Left renal pelvis (tissue), 4 donors: ENCODE results near the gene EVI5. TPM values are rescaled to one million over a fixed set of nuclear protein-coding genes. Genes with fewer than 3 reads are reported as not detected.

ENCODE experiments used
- DNase-seq, 4 donors: peaks; one replicate each; pipeline ENCODE4 v3.0.0-alpha.2; 2013; ENCODE audit warnings: low read depth in 4 of 4, low spot score in 3 of 4
- polyA plus RNA-seq, 4 donors: library from polyadenylated mRNA; unstranded; fragments of 120-200 nt; gene quantifications; one replicate each; pipeline ENCODE4 v1.2.1, GENCODE V29; 2013; ENCODE audit not compliant: insufficient read length in 4 of 4

Gene EVI5
- polyA plus RNA-seq: 10 to 100 TPM; 18.1 to 24.0 (median 21.5) TPM

DNA sequence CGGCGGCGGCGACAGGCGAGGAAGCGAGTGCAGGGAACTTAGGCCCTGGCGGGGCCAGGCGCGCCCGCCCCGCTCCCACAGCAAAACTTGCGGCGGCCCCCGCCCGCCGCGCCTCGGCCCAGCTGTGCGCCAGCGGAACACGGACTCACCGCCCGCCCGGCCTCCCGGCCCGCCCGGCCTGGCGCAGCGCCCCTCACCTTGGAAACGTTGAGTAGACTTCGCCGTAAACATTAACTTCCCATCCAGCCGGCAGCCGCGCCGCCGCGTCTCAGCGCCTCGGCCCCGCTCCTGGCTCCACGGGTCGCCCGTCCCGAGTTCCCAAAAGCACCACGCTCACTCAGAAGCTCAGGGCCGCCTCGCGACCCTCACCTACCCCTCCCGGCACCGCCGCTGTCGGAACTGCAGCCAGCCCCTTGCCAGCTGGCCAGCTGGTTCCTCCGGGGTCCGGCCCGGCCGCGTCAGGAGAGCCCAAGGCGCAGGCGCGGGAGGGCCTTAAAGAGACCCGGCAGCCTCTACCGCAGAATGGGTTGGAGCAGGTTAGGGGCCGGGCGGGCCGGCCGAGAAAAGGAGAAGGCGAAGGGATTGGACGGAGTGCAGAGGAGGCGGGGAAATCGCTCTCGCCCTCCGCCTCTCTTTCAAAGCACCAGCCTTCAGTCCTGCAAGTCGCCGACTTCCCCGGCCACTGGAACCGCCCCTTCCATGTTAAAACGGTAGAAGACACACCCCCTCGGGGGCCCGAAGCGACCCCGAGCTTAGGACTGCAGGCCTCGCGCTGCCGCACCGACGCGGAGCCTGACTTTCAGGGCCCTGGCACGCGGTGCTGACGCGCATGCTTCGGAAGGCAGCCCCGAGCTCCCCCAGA, at the start of gene EVI5:
EVI5 (minus strand) TSS at position 470 of the 862 bp plus-strand sequence. CDS start 48,562 bp downstream, outside the sequence.
- DNase-seq: peak; percentile 91 to 95 (median 92)

DNA sequence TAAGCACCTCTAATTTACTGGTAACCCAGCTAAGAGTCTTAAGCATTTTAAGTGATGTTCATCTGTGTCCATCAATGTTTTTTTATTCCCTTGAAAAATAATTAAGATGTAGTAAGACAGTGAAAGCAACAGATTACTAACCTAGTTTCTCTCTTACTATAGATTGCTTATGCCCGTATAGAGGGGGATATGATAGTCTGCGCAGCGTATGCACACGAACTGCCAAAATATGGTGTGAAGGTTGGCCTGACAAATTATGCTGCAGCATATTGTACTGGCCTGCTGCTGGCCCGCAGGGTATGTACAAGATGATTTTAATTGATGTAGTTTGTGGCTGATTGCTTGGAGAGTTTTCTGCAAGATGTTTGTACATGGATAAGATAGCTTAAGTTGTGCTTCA, 49.7 kb upstream of the EVI5 start:
- DNase-seq: no peak

DNA sequence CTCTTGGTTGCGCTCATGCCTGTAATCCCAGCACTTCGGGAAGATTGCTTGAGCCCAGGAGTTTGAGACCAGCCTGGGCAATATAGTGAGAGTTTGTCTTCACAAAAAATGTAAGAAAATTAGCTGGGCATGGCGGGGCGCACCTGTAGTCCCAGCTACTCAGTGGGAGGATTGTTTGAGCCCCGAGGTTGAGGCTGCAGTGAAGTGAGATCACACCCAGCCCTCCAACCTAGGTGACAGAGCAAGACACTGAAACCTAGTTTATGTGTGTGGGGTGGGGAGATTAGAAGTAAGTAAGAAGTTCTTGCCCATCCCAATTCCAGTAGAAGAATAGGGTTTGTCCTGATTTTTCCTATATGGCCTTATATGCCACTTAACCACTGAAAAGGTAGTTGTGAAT, 48.9 kb upstream of the EVI5 start:
- DNase-seq: no peak

DNA sequence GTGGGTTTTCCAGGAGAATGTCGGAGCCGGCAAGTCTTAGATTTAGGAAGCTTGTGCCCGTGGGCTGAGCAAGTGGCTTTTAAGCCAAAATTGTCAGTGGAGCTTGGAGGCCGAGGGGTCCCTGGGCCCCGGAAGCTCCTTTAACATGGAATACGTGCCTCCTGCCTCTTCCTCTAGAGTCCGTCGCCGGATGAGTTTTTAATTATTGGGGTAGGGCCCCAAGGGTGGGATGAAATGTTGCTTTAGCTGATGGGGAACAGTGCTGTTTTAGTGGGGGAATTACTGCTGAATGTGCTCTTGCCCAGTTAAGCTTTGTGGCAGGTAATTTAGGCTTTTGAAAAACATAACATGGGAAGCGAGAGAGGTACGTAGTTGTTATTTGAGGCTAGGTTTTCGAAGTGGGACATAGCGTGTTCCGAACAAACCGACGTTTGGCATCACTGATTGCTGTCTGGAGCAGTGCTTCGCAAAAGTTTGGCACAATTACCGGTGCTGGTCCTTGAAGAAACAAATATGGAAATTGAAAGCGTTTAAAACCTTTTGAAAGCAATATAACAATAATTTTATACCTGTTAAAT, 47.7 kb upstream of the EVI5 start:
- no peak for DNase-seq

DNA sequence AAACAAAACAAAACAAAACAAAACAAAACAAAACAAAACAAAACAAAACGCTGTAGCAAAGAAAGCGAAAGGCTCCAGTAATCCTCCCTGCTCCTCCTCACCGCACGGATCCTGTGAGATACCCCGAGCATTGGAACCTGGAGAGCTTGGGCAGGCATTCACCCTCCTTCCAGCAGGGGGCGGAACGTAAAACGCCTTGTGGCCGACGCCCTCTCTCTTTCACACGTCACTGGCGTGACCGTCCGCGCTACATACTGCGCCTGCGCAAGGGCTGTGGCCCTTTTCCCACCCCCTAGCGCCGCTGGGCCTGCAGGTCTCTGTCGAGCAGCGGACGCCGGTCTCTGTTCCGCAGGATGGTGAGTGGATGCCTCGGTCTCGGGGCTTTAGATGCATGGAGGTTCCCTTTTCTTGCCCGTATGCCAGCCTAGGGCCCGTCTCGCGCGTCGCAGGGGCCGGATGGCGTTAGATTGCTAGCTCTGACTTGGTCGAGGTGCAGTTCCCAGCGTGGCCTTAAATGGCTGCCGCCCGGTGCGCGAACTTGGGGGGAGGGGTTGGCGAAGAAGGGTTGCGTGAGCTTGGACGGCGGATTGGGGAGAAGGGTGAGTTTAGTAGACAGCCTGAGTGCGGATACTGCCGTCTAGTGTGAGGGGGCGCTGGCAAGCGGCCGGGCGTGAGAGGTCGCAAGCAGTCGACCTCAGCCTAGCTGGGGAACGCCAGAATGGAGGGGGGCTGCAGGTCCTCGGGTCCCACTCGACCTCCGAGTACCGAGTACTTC, 47.0 kb upstream of the EVI5 start, which contains the start of gene RPL5:
RPL5 (plus strand) TSS at position 279 of the 775 bp plus-strand sequence; CDS start at position 354, 75 bp downstream.
- DNase-seq: peak; percentile 95 to 97 (median 96)

DNA sequence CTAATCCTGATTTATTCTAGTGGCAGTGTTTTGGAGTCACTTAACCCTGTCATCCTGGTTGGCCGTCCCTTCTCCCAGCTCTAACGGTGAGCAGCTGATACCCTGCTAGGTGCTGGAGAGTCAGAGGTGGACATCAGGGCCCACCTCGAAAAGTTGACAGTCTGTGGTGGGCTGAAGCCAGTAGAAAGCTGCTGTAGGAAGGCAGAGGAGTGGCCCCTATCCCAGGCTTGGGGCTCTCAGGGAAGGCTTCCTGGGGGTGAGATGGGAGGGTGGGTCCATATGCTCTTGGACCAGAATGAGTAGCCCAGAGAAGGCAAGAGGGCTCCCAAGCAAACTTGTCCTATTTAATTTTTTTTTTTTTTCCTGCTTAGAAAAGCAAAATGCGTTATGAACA, 46.5 kb upstream of the EVI5 start:
- DNase-seq: no peak

DNA sequence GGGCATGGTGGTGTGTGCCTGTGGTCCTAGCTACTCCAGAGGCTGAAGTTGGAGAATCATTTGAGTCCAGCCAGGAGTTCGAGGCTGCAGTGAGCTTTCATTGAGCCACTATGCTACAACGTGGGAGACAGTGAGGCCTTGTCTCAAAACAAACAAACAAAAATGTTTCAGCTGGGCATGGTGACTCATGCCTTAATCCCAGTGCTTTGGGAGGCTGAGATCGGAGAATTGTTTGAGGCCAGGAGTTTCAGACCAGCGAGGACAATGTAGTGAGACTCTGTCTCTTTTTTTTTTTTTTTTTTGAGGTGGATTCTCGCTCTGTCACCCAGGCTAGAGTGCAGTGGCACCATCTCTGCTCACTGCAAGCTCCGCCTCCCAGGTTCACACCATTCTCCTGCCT, 41.9 kb upstream of the EVI5 start:
- DNase-seq: no peak

DNA sequence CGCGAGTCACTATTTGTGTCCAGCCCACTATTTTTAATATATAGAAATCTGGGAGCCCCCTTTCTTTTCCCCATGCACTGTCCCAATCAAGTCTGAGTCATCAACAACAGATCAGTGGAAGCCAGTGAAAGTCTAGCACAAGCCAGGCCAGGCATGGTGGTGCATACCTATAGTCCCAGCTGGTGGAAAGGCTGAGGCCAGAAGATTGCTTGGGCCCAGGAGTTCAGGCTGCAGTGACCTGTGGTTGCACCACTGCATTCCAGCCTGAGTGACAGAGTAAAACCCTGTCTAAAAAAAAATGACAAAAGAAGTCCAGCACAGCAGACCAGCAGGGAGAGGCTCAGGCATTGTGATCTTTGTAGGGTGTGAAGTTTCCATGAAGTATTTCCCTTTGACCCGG, 38.0 kb upstream of the EVI5 start:
- DNase-seq: no peak

DNA sequence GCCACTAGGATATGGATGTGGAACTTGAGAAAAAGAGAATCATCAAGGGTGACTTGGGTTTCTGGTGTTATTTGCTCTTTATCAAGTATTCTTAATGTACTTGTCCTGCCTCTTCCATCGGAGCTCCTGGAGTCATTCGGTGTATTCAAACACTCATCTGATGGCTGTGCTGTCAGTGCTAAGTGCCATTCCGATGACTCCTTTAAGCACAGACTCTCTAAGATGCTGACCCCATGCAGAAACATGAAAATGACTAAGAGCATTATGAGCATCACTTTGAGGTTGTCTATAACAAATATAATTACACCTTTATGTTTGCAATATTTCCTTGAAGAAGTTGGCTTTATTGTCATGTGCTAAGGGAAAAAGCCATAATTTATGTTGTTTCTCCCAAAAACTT, 35.6 kb upstream of the EVI5 start:
- DNase-seq: no peak

DNA sequence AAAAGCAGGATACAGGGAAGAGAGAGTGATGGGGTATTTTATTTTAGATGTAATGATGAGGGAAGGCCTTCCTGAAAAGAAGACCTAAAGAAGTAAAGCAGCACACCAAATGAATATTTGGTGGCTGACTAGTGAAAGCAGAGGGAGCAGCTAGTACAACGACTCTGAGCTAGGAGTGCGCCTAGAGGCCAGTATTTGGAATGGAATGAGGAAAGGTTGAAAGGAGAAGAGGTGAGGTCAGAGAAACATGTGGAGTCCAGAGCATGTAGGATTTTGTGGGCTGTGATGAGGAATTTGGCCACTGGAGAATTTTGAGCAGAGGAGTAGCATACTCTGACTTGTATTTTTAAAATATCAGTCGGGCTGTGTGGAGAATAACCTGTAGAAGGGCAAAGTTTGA, 35.1 kb upstream of the EVI5 start:
- no peak for DNase-seq

DNA sequence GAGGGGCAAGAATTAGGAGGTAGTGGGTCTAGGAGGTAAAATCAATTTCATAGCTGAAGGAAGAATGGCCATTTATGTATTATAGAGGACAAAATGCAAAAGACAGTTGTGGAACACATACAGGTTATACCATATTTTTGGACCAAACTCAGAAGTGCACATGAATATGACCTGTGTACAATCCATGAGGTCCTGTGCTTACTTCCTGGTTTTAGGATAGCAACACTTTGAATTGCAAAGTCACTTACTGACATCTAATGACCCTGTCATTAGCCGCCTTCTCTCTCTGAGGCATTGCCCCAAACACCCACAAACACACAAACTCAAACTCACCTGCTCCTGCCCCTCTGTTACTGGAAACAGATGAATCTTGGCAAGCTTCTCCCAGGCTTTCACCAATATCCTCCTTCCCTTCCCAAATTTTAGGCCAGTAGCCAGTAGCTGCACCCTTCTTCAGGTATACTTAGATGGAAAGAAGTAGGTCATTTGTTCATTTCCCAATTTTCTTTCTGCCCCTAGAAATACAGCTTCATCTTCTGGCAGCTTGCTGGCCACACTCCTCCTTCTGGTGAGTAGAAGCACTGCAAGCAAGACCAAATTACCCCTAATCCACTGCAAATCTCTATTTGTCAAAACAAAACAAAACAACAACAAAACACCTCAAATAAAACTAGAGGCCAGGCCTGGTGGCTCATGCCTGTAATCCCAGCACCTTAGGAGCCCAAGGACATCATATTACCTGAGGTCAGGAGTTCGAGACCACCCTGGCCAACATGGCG, 33.3 kb upstream of the EVI5 start:
- DNase-seq: no peak

DNA sequence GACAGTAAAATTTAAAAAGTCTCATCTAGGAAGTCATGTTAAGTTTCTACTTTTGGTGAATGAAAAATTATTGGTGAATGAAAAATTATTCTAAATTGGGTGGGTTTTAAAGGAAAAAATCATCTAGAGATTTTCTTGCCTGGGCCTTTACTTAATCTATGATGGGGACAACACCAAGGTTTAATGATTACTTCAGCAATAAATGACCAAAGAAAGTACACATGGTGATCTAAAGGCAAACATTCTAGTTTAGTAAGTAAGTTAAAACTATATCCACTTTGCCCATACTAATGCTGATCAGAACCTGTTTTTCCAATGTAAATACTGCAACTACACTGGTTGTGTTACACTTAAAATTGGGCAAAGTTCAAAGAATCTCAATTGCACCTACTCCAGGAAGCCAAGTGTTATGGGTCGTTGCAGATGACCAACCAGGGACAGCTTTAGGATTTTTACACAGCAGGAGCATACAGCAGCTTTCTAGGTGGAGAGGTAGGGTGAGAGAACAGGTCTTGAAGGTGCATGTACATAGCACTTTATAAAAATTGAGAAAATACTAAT, 32.3 kb upstream of the EVI5 start:
- no peak for DNase-seq

DNA sequence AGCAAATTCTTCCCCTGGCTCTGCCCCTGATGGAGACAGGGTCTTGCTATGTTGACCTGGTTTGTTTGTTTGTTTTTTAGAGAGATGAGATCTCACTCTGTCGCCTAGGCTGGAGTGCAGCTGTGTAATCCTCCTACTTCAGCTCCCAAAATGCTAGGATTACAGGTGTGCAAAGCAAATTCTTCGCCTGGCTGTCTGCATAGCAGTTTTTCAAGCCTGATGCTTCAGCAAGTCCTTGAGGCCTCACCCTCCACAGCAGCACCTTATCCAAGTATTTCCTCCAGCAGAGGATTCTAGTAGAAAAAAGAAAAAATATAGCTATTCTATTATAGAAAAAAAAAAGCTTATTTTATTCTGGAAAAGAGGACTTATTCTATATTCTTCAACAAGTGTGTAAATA, 31.8 kb upstream of the EVI5 start:
- DNase-seq: no peak

DNA sequence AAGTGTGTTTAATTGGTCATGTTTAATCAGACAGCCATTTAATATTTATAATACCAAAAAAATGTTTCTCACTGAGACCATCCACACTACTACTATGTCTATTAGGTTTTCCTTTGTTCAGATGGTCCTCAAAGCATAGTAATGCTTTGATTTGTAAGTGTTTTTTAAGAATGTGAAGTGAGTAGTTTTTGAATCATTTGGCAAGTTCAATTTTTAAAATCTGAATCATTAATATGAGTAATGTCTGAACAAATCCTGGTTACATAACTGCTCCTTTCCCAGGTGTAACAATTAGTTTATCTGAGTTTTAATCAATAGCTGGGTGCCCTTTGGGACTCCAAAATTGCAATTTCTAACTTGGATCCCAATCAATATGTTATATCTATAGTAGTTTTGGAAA, 23.5 kb upstream of the EVI5 start:
- DNase-seq: no peak

DNA sequence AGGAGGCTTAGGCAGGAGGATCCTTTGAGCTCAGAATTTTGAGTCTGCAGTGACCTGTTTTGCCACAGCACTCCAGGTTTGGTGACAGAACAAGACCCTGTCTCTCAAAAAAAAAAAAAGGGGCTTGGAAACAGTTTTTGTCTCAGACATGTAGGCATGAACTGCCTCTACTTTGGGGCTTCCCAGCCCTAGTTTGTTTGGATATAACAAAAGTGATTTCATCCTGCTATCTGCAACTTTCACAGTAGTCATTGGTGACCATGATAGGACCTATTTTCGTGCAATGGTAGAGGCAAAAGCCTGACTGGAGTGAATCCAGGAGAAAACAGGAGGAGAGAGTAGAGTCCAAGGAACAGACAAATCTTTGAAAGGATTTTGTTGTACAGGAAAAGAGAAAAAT, 20.3 kb upstream of the EVI5 start:
- no peak for DNase-seq

DNA sequence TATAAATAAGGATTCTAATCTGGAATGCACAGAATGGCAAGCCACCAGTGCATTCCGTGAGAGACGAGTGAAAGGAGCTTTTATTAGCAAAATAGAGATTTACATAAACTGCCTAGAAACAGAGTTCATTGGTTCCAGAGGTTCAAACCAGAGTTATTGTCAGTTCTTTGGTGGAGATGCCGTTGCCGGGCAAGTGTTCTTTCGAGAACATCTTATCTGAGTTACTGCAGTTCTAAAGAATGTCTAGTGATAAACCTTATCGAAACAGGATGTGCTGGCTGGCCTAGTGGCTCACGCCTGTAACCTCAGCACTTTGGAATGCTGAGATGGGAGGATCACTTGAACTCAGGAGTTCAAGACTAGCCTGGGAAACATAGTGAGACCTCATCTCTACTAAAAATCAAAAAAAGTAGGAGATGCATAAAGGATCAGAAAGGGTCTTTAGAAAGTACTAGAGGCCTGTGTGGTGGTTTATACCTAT, 19.9 kb upstream of the EVI5 start:
- DNase-seq: peak in 3 of 4 donors; percentile 3 to 18 (median 11)

DNA sequence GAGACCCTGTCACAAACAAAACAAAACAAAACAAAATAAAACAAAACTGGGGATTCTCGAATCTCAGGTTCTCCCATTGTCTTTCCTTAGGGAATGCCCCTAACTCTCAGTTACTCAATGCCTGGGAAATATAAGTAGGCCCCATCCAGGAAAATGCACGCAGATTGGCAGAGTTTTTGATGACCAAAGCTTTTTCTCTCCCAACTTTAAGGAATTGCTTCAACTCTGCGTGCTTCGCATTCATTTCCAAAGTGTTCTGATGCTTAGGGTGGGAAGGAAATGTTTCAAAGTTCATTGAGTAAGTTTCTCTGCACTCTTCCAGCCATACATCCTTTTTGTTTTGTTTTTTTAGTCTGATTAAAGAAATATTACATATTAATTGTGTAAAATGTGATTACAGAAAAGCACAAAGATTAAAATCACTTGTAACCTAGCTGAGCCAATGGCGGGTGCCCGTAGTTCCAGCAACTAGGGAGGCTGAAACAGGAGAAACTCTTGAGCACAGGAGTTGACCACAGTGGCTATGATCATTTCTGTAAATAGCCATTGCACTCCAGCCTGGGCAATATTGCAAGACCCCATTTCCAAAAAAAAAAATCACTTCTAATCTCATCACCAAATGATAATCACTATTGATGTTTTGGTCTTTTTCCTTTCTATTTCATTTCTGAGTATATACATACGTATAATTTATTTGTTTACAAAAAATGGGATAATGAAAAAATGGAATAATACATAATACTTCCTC, 18.4 kb upstream of the EVI5 start:
- DNase-seq: no peak

DNA sequence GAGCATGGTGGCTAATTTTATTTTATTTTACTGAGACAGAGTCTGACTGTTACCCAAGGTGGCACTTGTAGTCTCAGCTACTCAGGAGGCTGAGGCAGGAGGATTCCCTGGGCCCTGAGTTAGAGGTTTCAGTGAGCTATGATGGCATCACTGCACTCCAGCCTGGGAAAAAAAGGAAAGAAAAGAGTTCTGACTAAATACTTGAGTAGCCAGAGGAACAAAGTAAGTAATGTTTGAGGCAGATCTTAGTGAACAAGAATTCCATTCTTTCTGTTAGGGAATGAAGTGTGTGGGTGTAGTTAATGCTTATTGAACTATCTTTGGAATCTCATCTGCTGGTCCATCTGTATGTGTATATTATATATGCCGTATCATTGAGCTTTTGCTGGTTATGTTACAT, 13.1 kb upstream of the EVI5 start:
- DNase-seq: no peak

DNA sequence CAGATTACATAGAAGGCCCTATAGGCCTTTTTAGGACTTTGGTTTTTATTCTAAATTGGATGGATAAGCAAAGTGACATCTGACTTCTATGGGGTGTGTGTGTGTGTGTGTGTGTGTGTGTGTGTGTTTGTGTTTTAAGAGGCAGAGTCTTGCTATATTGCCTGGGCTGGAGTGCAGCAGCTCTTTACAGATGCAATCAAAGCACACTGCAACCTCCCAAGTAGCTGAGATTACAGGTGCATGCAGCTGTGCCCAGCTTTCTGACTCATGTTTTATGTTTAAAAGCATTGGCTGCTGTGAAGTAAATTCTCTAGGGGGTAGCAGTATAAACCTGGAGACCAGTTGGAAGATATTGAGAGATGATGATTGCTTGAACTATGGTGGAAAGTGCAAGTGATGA, 12.4 kb upstream of the EVI5 start:
- no peak for DNase-seq
